Lower leg skin (tissue), 3 donors: ENCODE measurements around the gene ZNF101.
A peak's percentile ranks its signal among the peaks of the same experiment; 100 is the strongest.

Experiments
- CTCF ChIP-seq, 3 donors: fragments of 450-650 bp; IDR thresholded peaks; one replicate each; pipeline ENCODE4 v1.5.1; 2016; ENCODE audit warnings: antibody characterized with exemption in 3 of 3, mild to moderate bottlenecking in 3 of 3, moderate library complexity in 2 of 3
- POLR2A ChIP-seq, 2 donors: fragments of 450-650 bp; IDR thresholded peaks; one replicate each; pipeline ENCODE4 v1.6.1; 2016 to 2017; ENCODE audit warnings: antibody characterized with exemption in 2 of 2, mild to moderate bottlenecking in 1 of 2, moderate library complexity in 1 of 2

- TF ChIP-seq CTCF (IDR thresholded peaks at IDR 0.05) (no peak), POLR2A (IDR thresholded peaks at IDR 0.05) (peak in 1 of 2 donors; percentile 63)
These were observed 64.2 kb downstream of the ZNF101 start, which contains the start of gene ZNF14 for GRCh38 chr19:19732579-19733501.
